ENCODE measurements around the gene ZNF805. TPM values are rescaled to one million over a fixed set of nuclear protein-coding genes. Genes with fewer than 3 reads are reported as not detected.

The ZNF805 gene
- total RNA-seq, 1 experiment from 2014 or later: 9.2 TPM

DNA sequence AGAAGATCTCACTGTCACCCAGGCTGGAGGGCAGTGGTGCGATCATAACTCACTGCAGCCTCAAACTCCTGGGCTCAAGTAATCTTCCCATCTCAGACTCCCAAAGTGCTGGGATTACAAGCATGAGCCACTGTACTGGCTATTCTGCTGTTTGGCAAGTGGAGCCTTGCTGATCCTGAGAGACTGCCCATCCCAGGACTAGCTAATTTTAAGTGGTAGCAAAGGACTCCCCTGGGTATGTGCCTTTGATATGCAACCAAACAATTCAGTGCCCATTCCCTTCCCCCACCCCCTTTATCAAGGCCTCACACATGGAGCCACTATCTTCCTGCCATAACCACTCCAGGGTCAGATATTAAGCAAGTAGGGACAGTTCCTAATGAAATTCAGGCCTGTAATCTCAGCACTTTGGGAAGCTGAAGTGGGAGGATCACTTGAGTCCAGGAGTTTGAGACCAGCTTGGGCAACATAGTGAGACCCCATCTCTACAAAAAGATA, 22.9 kb downstream of the ZNF805 start:
- H2AFZ ChIP-seq (ENCODE audit: low read depth, low read length, poor library complexity, severe bottlenecking): no peak overlapping the region
- no peak overlapping the region for H3K4me3 ChIP-seq (replicated peaks in 1 of 2; ENCODE audit: low read depth in 1 of 2, low read length in 2 of 2)
- H3K36me3 ChIP-seq (ENCODE audit: control insufficient read depth in 1 of 2, insufficient read depth in 2 of 2, low read length in 2 of 2): no peaks in the 10 kb centered on the region
- no peaks in the 10 kb centered on the region for H3K27me3 ChIP-seq (ENCODE audit: insufficient read depth, low read length)
- ChIA-PET POLR2A (interaction anchor here (0.6 kb wide), 1 partner anchor 1258 kb away, joined by 3 read pairs; no protein-coding TSS in a partner anchor), RAD21 (ENCODE audit: low non-redundant PET in 1 of 2, low total read pairs in 2 of 2, uncharacterized antibody in 2 of 2, unreplicated experiment in 2 of 2) (no interaction called here), CTCF (no interaction called here)
- H3K9me3 ChIP-seq (ENCODE audit: control insufficient read depth in 1 of 2, insufficient read depth in 1 of 2, low read depth in 1 of 2, low read length in 2 of 2): no peaks in the 10 kb centered on the region
- no TSS peak for BruUV-seq (replicated peaks)
- DNase-seq (ENCODE audit: low read depth, low spot score) (no peak), ATAC-seq (no peak)
- no peaks in the 10 kb centered on the region for H4K20me1 ChIP-seq (ENCODE audit: insufficient read depth)
- TF ChIP-seq ATF3 (IDR thresholded peaks at IDR 0.05): no peak
- no peak for TF ChIP-seq POLR2AphosphoS5 (IDR thresholded peaks at IDR 0.05; ENCODE audit: low read depth, low read length)
- no peak for TF ChIP-seq CEBPB (IDR thresholded peaks at IDR 0.05; ENCODE audit: low read depth)
- TF ChIP-seq FOSL1 (IDR thresholded peaks at IDR 0.05; ENCODE audit: low read depth): no peak
- TF ChIP-seq EZH2 (IDR thresholded peaks at IDR 0.05): no peak
- no peak overlapping the region for H3K9ac ChIP-seq (ENCODE audit: low read length)
- 0 out of 2 replicates have a peak, but pooled peaks cover 5% of the 10 kb centered on the region for H3K79me2 ChIP-seq (ENCODE audit: insufficient read depth, low read length)
- H3K4me2 ChIP-seq (ENCODE audit: low read length): no peak overlapping the region
- no peaks in the 10 kb centered on the region for H3K4me1 ChIP-seq (ENCODE audit: control insufficient read depth in 1 of 2, insufficient read depth in 2 of 2, low read length in 2 of 2)
- intact Hi-C loops (cut with micrococcal nuclease): no loop called here
- no peak overlapping the region for H3K27ac ChIP-seq (ENCODE audit: low read depth, low read length)
- no peaks in the 10 kb centered on the region for H3K9me2 ChIP-seq (ENCODE audit: insufficient read depth)

DNA sequence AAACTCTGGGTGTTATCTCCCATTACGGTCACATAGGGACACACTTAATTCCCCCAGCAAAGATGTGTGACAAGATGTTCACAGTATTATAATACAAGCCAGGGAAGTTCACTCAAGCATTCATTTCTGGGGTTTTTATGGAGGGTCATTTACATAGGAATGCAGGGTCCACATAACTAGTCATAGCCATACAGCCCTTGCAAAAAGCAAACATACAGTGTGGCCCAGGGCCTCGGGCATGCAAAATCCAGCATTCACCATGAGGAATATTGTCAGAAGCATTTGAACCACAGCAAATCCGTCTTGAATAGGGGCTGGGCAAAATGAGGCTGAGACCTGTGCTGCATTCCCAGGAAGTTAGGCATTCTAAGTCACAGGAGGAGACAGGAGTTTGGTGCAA, 26.9 kb downstream of the ZNF805 start:
- no peaks in the 10 kb centered on the region for H4K20me1 ChIP-seq (ENCODE audit: insufficient read depth)
- H3K27me3 ChIP-seq (ENCODE audit: insufficient read depth, low read length): no peaks in the 10 kb centered on the region
- H3K4me3 ChIP-seq (replicated peaks in 1 of 2; ENCODE audit: low read depth in 1 of 2, low read length in 2 of 2): no peak overlapping the region
- ChIA-PET CTCF (no interaction called here), POLR2A (no interaction called here), RAD21 (ENCODE audit: low non-redundant PET in 1 of 2, low total read pairs in 2 of 2, uncharacterized antibody in 2 of 2, unreplicated experiment in 2 of 2) (no interaction called here)
- H3K4me1 ChIP-seq (ENCODE audit: control insufficient read depth in 1 of 2, insufficient read depth in 2 of 2, low read length in 2 of 2): no peaks in the 10 kb centered on the region
- no peak overlapping the region for H3K4me2 ChIP-seq (ENCODE audit: low read length)
- intact Hi-C loops (cut with micrococcal nuclease): no loop called here
- no peak overlapping the region for H3K27ac ChIP-seq (ENCODE audit: low read depth, low read length)
- no peak for DNase-seq (ENCODE audit: low read depth, low spot score)
- H3K9me3 ChIP-seq (ENCODE audit: control insufficient read depth in 1 of 2, insufficient read depth in 1 of 2, low read depth in 1 of 2, low read length in 2 of 2): no peaks in the 10 kb centered on the region
- no TSS peak for BruUV-seq (replicated peaks)
- no peak overlapping the region for H2AFZ ChIP-seq (ENCODE audit: low read depth, low read length, poor library complexity, severe bottlenecking)
- TF ChIP-seq SIN3A (IDR thresholded peaks at IDR 0.05; ENCODE audit: low read depth) (no peak), POLR2AphosphoS5 (IDR thresholded peaks at IDR 0.05; ENCODE audit: low read depth, low read length) (no peak), EGR1 (IDR thresholded peaks at IDR 0.05; ENCODE audit: low read depth) (no peak), FOSL1 (IDR thresholded peaks at IDR 0.05; ENCODE audit: low read depth) (no peak), YY1 (IDR thresholded peaks at IDR 0.05; ENCODE audit: extremely low read depth, insufficient replicate concordance, low read depth, low read length) (no peak), SP1 (IDR thresholded peaks at IDR 0.05; ENCODE audit: low read depth) (no peak), ELF1 (IDR thresholded peaks at IDR 0.05; ENCODE audit: borderline replicate concordance, low read depth) (no peak), CEBPB (IDR thresholded peaks at IDR 0.05; ENCODE audit: low read depth) (no peak), JUND (IDR thresholded peaks at IDR 0.05) (no peak), TCF7L2 (IDR thresholded peaks at IDR 0.05; ENCODE audit: borderline replicate concordance, extremely low read depth, insufficient read depth, insufficient read length) (no peak), ZFX (IDR thresholded peaks at IDR 0.05) (no peak), POLR2A (IDR thresholded peaks at IDR 0.05; ENCODE audit: borderline replicate concordance, extremely low read depth, insufficient read depth, insufficient read length) (no peak), CBX3 (IDR thresholded peaks at IDR 0.05; ENCODE audit: low read depth) (no peak)
- TF ChIP-seq, protein P1, sequence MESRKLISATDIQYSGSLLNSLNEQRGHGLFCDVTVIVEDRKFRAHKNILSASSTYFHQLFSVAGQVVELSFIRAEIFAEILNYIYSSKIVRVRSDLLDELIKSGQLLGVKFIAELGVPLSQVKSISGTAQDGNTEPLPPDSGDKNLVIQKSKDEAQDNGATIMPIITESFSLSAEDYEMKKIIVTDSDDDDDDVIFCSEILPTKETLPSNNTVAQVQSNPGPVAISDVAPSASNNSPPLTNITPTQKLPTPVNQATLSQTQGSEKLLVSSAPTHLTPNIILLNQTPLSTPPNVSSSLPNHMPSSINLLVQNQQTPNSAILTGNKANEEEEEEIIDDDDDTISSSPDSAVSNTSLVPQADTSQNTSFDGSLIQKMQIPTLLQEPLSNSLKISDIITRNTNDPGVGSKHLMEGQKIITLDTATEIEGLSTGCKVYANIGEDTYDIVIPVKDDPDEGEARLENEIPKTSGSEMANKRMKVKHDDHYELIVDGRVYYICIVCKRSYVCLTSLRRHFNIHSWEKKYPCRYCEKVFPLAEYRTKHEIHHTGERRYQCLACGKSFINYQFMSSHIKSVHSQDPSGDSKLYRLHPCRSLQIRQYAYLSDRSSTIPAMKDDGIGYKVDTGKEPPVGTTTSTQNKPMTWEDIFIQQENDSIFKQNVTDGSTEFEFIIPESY (IDR thresholded peaks at IDR 0.05; ENCODE audit: extremely low read depth, insufficient replicate concordance, low read length): no peak
- TF ChIP-seq, protein P2, sequence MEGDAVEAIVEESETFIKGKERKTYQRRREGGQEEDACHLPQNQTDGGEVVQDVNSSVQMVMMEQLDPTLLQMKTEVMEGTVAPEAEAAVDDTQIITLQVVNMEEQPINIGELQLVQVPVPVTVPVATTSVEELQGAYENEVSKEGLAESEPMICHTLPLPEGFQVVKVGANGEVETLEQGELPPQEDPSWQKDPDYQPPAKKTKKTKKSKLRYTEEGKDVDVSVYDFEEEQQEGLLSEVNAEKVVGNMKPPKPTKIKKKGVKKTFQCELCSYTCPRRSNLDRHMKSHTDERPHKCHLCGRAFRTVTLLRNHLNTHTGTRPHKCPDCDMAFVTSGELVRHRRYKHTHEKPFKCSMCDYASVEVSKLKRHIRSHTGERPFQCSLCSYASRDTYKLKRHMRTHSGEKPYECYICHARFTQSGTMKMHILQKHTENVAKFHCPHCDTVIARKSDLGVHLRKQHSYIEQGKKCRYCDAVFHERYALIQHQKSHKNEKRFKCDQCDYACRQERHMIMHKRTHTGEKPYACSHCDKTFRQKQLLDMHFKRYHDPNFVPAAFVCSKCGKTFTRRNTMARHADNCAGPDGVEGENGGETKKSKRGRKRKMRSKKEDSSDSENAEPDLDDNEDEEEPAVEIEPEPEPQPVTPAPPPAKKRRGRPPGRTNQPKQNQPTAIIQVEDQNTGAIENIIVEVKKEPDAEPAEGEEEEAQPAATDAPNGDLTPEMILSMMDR (IDR thresholded peaks at IDR 0.05 in 2 of 3, conservative IDR thresholded peaks at IDR 0.05 in 1 of 3; ENCODE audit: borderline replicate concordance in 1 of 3, insufficient read depth in 1 of 3, low read depth in 2 of 3, low read length in 2 of 3): no peak
- TF ChIP-seq, protein P3, sequence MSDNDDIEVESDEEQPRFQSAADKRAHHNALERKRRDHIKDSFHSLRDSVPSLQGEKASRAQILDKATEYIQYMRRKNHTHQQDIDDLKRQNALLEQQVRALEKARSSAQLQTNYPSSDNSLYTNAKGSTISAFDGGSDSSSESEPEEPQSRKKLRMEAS (IDR thresholded peaks at IDR 0.05): no peak
- no peaks in the 10 kb centered on the region for H3K9me2 ChIP-seq (ENCODE audit: insufficient read depth)
- H3K36me3 ChIP-seq (ENCODE audit: control insufficient read depth in 1 of 2, insufficient read depth in 2 of 2, low read length in 2 of 2): no peaks in the 10 kb centered on the region
- no peak for ATAC-seq
- H3K9ac ChIP-seq (ENCODE audit: low read length): no peak overlapping the region
- no peaks in the 10 kb centered on the region for H3K79me2 ChIP-seq (ENCODE audit: insufficient read depth, low read length)

Measured in HCT116 (cell line).